NCI-H526 (cell line): Measurements from ENCODE around the gene RSAD1.
A peak's percentile ranks its signal among the peaks of the same experiment; 100 is the strongest.

ENCODE experiments used
- DNase-seq, 2 experiments: peaks; one replicate each; lab custom pipeline; 2025; lab: John Stamatoyannopoulos, UW

Gene RSAD1

DNA sequence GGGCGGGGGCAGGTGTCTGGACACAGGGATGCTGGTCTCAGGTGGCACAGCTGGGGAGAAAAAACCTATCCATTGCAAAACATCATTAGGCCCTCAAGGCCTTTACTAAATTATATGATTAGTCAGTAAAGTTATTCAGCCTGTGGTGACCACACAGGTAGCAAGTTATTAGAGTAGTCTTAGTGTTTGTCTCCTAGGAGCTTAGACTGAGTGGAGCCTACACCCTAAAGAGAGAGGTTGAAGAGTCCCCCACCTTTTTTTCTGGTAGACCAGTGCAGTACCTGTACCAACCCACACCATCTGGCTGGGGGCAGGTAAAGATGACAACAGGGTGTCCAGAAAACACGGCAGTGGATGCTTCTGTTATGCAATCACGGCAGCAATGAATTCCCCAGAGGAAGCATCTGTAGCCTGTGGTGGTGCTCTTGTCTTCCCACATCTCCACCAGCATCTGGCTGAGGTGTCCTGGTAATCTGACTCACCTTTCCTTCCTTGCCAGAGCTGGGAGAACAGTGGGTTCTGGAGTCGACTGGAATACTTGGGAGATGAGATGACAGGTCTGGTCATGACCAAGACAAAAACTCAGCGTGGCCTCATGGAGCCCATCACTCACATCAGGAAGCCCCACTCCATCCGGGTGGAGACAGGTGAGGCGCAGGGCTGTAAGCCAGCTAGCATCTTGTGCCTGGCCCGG, 40.6 kb downstream of the RSAD1 start:
- no peak for DNase-seq

DNA sequence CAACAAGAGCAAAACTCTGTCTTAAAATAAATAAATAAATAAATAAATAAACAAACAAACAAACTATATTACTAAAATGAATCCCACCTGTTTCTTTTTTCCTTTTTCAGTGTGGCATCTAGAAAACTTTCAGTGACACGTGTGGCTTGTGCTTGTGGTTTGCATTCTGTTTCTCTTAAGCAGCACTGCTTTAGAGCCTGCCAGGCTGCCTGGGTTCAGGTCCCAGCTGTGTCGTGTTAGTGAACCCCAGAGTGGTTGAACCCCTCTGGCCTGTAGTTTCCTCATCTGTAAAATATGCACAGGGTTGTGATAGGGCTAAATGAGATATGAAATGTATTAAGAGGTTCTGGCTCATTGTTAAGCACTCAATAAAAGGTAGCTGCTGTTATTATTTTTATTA, 41.8 kb downstream of the RSAD1 start:
- no peak for DNase-seq

DNA sequence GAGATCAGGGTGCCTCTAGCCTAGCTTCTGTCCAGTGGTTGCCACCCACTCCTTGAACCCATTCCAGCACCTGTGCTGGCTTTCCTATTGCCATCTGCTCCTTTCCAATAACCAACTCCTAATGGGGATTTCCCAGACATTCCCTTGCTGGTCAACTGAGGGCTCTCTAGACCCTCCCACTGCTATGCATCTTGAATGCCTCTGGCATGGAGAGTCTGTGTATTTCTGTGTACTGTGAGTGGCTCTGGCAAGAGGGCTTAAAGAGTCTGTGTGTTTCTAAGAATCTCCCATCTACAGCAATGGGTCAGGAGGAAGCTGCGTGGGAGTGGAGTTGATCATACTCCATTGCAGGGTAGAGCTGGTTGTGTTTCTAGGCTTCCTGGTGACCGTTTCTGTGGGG, 42.9 kb downstream of the RSAD1 start:
- DNase-seq: no peak

DNA sequence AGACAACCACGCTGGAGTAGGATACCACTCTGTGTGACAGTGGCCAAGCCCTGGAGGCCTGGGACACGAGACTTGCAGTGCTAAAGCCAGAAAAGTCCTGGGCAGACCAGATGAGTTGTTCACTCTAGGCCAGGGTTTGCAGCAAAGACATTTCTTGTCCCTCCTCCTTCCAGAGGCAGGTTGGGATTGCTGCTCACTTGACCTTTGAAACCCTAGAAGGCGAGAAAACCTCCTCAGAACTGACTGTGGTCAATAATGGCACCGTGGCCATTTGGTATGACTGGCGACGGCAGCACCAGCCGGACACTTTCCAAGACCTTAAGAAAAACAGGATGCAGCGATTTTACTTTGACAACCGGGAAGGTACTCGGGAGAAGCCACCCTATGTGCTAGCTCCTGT, 44.1 kb downstream of the RSAD1 start:
- no peak for DNase-seq

DNA sequence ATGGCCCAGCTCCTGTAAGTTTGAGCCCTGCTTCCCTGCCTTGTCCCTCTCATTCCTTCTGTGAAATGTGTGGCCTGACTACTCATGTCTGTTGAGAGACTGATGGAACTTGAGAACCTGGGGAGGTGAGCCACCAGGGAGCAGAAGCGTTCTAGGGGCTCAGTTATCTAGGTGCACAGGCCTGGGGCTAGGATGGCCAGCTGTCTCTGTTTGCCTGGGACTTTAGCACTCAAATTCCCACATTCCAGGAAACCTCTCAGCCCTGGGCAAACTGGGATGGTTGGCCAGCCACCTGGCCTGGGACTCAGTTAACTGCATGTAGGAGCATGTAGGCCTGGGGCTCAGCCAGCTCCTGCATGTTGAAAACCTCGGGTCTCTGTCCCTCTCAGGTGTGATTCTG, 44.5 kb downstream of the RSAD1 start:
- DNase-seq: no peak

GRCh38 chr17:50524838-50525237, 46.2 kb downstream of the RSAD1 start:
- DNase-seq: no peak

DNA sequence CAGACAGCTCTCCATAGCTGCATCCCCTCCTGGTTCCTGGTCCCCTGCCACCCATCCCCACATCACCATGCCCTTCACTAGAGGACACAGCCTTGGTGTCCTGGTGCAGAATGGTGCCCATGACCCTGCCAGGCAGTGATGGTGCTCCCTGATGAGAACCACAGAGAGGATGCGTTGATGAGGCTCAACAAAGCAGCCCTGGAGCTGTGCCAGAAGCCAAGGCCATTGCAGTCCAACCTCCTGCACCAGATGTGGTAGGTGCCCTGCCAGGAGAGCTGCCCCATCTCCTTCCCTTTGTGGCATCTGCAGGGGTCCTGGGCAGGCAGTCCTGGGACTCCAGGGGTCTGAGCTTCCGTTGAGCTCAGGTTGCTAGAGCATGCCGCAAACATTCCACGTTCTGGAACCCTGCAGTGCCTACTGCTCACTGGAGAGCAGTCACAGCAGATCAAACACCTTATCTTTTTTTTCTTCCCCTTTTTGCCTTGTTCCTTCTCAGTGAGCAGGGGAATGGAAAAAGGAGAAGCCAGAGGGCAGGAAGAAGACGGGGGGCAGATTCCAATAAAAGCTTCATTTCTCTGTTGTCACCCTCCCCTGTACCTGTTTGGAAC, 48.6 kb downstream of the RSAD1 start:
- no peak for DNase-seq

- no peak for DNase-seq
Measured at GRCh38 chr17:50527949-50528474, 49.4 kb downstream of the RSAD1 start.

- DNase-seq: no peak
Measured at GRCh38 chr17:50529849-50530248, 51.2 kb downstream of the RSAD1 start.

GRCh38 chr17:50531428-50532025, 52.9 kb downstream of the RSAD1 start:
- DNase-seq: no peak

GRCh38 chr17:50532452-50533024, 53.9 kb downstream of the RSAD1 start, which contains the start of gene EPN3:
TSS of gene EPN3 (plus strand) at chr17:50532735. CDS start at chr17:50536557, 3,822 bp downstream.
- peak; percentile 51 to 87 for DNase-seq

DNA sequence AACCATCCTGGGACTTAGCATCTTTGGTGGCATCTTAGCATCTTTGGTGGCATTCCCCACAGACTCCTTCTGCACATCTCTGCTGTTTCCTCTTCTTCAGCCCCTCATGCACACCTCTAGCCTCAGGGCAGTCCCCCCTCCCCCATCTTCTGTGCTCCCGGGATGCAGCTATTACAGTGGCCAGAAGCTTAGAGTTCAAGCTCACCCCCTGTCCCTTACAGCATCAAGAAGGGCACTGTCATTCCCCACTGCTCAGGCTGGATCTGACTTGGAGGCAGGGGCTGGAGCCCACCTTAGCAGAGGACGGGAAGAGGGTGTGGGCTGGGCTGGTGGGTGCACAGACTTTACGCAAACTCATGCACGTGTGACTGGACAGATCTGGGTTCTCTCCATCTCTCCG, 54.5 kb downstream of the RSAD1 start:
- DNase-seq: peak in 1 of 2 experiments; percentile 65

DNA sequence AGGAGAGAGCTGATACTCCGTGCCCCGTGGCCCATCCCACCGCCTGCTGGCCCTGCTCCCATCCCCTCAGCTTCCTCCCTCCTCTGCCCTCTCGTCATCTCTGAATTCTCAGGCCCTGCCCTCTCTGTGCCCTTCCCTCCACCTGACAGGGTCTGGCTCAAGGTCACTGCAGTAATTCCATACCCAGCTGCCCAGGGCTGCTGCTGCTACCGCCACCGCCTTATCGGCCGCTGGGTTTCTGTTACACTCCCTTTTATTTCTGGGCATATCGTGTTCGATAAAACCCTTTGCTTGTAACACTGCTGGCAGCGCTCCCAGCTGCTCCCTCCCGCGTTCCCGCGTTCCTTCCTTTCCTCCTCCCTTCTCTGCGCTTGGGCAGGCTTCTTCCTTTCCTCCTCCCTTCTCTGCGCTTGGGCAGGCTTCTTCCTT, 55.1 kb downstream of the RSAD1 start:
- DNase-seq: peak in 1 of 2 experiments; percentile 57

DNA sequence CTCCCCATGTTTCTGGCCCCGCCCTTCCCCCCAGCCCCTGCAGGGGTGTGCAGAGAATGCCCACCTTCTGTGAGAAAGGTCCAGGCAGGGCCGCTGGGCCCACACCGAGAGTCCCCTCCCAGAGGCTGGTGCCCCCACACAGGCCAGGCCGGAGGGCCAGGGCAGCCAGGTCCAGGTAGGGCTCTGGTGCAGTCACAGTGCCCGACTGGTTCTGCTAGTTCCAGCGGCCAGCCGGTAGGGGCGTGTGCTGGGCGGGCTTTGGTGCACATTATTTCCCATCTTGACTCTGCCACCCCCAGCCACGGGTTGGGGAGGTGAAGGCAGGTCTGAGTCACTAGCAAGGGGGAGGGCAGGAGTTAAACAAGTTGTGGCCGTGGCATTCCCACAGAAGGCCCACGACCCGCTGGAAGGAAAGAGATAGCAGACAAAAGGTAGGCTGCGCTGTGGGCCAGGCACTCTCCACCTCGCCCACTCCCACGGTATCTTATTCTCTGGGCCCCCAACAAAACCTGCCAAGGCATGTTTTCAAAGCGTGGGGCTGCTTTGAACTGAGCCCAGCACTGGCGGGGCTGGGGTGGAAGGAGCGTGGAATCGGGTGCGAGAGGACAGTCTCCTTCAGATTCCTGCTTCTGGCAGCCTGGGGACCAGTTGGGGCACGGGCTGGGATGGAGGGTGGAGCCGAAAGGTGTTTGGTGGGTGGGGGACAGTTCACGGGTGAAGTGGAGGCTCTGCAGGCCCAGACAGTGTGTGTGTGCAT, 55.7 kb downstream of the RSAD1 start:
- DNase-seq: peak in 1 of 2 experiments; percentile 79

DNA sequence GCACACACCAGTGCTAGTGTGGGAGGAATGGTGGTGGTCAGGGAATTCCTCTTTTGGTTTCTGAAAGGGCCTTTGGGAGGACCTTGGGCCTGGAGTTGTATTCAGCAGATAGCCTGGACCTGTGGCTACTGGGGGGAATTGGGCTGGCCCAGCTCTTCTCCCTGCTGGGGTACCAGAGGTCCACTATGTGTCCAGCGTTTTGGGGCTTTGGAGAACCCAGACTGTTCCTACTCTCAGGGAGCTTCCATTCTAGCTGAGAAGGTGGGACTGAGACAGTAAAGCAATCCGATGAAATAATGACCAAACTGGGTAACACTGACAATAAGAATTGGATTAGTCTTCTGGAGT, 56.3 kb downstream of the RSAD1 start:
- no peak for DNase-seq

- DNase-seq: no peak
Measured at GRCh38 chr17:50535407-50535806, 56.7 kb downstream of the RSAD1 start.
